ENCODE results near the gene KRTAP4-12.

GRCh38 chr17:41160648-41161047 lies 36.7 kb upstream of the KRTAP4-12 start, which contains the start of gene KRTAP4-4:
- TF ChIP-seq CTCF (IDR thresholded peaks at IDR 0.05): no peak
- no peak for TF ChIP-seq POLR2A (IDR thresholded peaks at IDR 0.05)

Data from testis (tissue), 2 donors.